Endothelial cell (in vitro differentiated cells): ENCODE data around the gene LRRC4B. TPM values are rescaled to one million over a fixed set of nuclear protein-coding genes. Genes with fewer than 3 reads are reported as not detected.

ENCODE experiments used
- DNase-seq: peaks from one replicate; pipeline ENCODE4 v3.0.0; 2021; ENCODE audit warnings: low spot score
- H3K27ac Mint-ChIP-seq: one replicate; pipeline ENCODE4 v1.8.0; 2021; ENCODE audit warnings: mixed read lengths, inconsistent platforms; ENCODE audit not compliant: unreplicated experiment
- H3K27me3 Mint-ChIP-seq: one replicate; pipeline ENCODE4 v1.8.0; 2021; ENCODE audit warnings: mild to moderate bottlenecking, moderate library complexity, mixed read lengths, inconsistent platforms; ENCODE audit not compliant: unreplicated experiment
- H3K36me3 Mint-ChIP-seq: one replicate; pipeline ENCODE4 v1.8.0; 2021; ENCODE audit warnings: mild to moderate bottlenecking, low read depth, mixed read lengths, inconsistent platforms; ENCODE audit not compliant: unreplicated experiment
- H3K4me1 Mint-ChIP-seq: one replicate; pipeline ENCODE4 v1.8.0; 2021; ENCODE audit warnings: mild to moderate bottlenecking, mixed read lengths, inconsistent platforms; ENCODE audit not compliant: unreplicated experiment
- H3K4me3 Mint-ChIP-seq: one replicate; pipeline ENCODE4 v1.8.0; 2021; ENCODE audit warnings: mild to moderate bottlenecking, mixed read lengths, inconsistent platforms; ENCODE audit not compliant: unreplicated experiment
- H3K9me3 Mint-ChIP-seq: one replicate; pipeline ENCODE4 v1.8.0; 2021; ENCODE audit warnings: mixed read lengths, inconsistent platforms; ENCODE audit not compliant: unreplicated experiment
- total RNA-seq: library from RNA; stranded (reverse); fragmentation: NEBNext Ultra II Directional; extraction: Animal tissue kit (Norgen Biotek cat#: 25700); gene quantifications from one replicate; pipeline ENCODE4 v1.2.1, GENCODE V29; 2021; ENCODE audit not compliant: unreplicated experiment
- TF ChIP-seq, protein P1 (sequence below): fragments of 200-600 bp; sonication (generic); IDR thresholded peaks from one replicate; pipeline ENCODE4 v1.5.0; 2021; ENCODE audit warnings: antibody characterized with exemption; ENCODE audit not compliant: unreplicated experiment

LRRC4B gene
- total RNA-seq, 1 donor from 2014 or later, result 3.0 TPM

DNA sequence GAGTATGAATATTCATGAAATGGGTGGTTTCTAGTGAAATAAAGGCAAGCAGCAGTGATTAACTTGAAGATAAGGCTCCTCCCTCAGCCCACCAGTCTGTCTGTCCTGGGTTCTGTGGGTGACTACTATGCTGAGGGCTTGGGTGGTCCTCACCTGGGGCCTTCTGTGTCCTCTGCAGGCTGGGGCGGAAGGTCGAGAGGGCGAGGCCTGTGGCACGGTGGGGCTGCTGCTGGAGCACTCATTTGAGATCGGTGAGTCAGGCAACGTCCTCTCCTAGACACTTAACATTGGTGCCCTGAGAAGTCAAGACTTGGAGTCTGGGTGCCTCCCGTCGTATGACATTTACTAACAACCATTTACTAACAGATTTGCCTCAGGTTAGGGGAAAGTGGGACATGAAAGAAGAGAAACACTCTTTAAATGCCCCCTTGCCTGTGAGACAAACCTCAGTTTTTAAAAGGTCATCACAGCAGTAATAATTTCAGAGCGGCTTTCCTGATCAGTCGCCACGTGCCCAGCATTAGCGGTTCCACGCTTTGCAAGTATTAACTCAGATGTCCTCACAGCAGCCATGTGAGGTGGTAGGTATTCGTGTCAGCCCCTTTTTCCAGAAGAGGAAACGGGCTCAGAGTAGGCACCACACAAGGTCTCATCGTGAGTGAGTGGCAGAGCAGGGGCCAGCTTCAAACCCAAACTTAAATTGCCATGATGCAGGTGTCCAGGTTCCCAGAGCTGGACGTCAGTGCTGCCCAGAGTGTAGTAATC lies 90.3 kb downstream of the LRRC4B start:
- Mint-ChIP-seq H3K27ac (peak overlapping the region; percentile 70), H3K4me1 (no peaks in the 10 kb centered on the region), H3K9me3 (peaks cover 38% of the 10 kb centered on the region), H3K27me3 (peaks cover 18% of the 10 kb centered on the region), H3K4me3 (peak overlapping the region; percentile 47), H3K36me3 (peaks cover 23% of the 10 kb centered on the region)
- no peak for DNase-seq
- TF ChIP-seq, protein P1, sequence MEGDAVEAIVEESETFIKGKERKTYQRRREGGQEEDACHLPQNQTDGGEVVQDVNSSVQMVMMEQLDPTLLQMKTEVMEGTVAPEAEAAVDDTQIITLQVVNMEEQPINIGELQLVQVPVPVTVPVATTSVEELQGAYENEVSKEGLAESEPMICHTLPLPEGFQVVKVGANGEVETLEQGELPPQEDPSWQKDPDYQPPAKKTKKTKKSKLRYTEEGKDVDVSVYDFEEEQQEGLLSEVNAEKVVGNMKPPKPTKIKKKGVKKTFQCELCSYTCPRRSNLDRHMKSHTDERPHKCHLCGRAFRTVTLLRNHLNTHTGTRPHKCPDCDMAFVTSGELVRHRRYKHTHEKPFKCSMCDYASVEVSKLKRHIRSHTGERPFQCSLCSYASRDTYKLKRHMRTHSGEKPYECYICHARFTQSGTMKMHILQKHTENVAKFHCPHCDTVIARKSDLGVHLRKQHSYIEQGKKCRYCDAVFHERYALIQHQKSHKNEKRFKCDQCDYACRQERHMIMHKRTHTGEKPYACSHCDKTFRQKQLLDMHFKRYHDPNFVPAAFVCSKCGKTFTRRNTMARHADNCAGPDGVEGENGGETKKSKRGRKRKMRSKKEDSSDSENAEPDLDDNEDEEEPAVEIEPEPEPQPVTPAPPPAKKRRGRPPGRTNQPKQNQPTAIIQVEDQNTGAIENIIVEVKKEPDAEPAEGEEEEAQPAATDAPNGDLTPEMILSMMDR, result no peak

DNA sequence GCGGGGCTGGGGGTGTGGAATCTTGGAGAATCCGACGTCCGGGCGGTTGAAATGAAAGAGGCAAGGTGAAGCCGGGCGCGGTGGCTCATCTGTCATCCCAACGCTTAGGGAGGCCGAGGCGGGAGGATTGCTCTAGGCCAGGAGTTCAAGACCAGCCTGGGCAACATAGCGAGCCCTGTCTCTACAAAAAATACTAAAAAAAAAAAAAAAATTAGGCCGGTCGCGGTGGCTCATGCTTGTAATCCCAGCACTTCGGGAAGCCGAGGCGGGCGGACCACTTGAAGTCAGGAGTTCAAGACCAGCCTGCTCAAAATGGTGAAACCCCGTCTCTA lies 91.4 kb downstream of the LRRC4B start:
- Mint-ChIP-seq H3K27me3 (peaks cover 18% of the 10 kb centered on the region), H3K4me3 (no peak overlapping the region), H3K27ac (no peak overlapping the region), H3K36me3 (peaks cover 23% of the 10 kb centered on the region), H3K9me3 (peaks cover 39% of the 10 kb centered on the region), H3K4me1 (no peaks in the 10 kb centered on the region)
- TF ChIP-seq, protein P1, result no peak
- no peak for DNase-seq

DNA sequence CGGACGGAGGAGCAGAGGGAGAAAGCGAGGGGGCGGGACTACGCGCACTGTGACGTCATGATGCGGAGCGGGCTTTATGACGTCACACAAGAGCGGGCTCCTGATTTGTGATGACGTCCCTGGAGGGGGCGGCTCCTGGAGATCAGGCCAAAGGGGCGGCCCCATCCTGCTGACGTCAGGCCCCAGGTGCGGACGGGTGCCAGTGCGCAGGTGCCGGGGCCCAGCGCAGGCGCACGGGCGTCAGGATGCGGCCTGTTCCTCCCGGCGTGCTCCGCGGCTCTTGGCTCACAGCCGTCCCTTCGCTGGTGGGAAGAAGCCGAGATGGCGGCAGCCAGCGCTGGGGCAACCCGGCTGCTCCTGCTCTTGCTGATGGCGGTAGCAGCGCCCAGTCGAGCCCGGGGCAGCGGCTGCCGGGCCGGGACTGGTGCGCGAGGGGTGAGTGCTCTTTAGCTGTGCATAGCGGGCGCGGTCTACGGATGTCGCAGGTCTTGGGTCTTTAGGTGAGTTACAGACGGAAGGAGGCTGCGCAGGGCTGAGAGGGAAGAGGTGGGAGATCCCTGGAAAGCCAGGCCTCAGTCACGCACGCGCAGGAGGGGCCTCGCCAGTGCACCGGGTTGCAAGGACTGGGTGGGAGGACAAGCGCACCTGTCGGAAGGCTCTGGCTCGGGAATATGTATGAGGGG lies 91.9 kb downstream of the LRRC4B start, which contains the start of the genes EMC10 and GARIN5A:
Gene EMC10, plus strand, starts transcription at position 284 of the 683 bp plus-strand sequence. Its CDS starts 38 bp downstream, at position 322.
Gene GARIN5A, minus strand, starts transcription at position 625 of the 683 bp plus-strand sequence. Its CDS starts 460 bp downstream, at position 165.
- Mint-ChIP-seq H3K36me3 (peaks cover 23% of the 10 kb centered on the region), H3K4me3 (peak within 1 kb of the TSS; percentile 45), H3K27me3 (peaks cover 18% of the 10 kb centered on the region), H3K9me3 (peaks cover 39% of the 10 kb centered on the region), H3K4me1 (no peaks in the 10 kb centered on the region), H3K27ac (peak within 1 kb of the TSS; percentile 70)
- no peak for DNase-seq
- TF ChIP-seq, protein P1, result no peak

DNA sequence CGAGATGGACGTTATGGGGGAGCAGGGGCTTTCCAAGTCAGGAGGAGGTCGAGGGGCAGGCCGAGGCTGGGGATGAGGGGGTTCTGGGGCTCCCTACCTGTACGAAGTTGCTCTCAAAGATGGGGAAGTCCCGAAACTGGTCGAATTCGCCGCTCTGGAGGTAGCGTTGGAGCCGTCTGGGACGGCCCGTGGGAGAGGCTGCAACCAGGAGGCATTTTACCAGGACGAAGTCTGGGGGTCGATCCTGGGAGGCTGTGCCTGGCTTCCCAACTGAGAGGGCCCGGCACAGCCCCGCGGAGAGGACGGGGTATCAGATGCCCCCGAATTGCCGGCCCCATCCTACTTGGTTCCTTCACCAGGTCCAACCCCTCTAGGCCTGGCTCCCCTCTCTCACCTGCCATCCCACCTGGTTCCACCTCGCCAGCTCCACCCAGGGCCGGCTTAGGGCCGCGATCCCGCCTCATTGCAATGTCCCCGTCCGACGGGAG lies 92.5 kb downstream of the LRRC4B start:
- Mint-ChIP-seq H3K4me3 (peak overlapping the region; percentile 45), H3K27me3 (peaks cover 15% of the 10 kb centered on the region), H3K4me1 (no peaks in the 10 kb centered on the region), H3K36me3 (peaks cover 23% of the 10 kb centered on the region), H3K9me3 (peaks cover 35% of the 10 kb centered on the region), H3K27ac (no peak overlapping the region)
- DNase-seq, result no peak
- TF ChIP-seq, protein P1, result no peak
